DOHH2 (cell line): ENCODE data around the gene PNPLA7.

Experiments
- CTCF ChIP-seq: fragments of 200-600 bp; sonication (generic); IDR thresholded peaks from one replicate; pipeline ENCODE4 v1.5.1; 2014; ENCODE audit warnings: antibody characterized with exemption, mild to moderate bottlenecking, low read depth, low read length; ENCODE audit not compliant: poor library complexity, severe bottlenecking
- EZH2phosphoT487 ChIP-seq: fragments of 200-600 bp; sonication (generic); IDR thresholded peaks from 2 replicates; pipeline ENCODE4 v1.6.1; 2017; ENCODE audit warnings: borderline replicate concordance, mild to moderate bottlenecking, antibody characterized with exemption, low read length, moderate library complexity, mixed read lengths

- peak; percentile 41 for TF ChIP-seq CTCF
- TF ChIP-seq EZH2phosphoT487 = no peak
These were observed 122.5 kb downstream of the PNPLA7 start for GRCh38 chr9:137427454-137428310.
